ENCODE results near the gene CAPN14. TPM values are rescaled to one million over a fixed set of nuclear protein-coding genes. Genes with fewer than 3 reads are reported as not detected.

Gene CAPN14
- total RNA-seq, 1 experiment from 2014 or later, result 0.13 TPM

GRCh38 chr2:31251018-31251417 is 33.7 kb upstream of the CAPN14 start:
- no peak for DNase-seq (ENCODE audit: low spot score)
- POLR2A ChIA-PET (ENCODE audit: low non-redundant PET), result interaction anchor here (0.7 kb wide), 1 partner anchor 37 kb away, joined by 3 read pairs; no protein-coding TSS in a partner anchor
- no peaks in the 10 kb centered on the region for H3K36me3 ChIP-seq (ENCODE audit: insufficient read depth, low read length, poor library complexity, severe bottlenecking)
- no peak overlapping the region for H3K4me3 ChIP-seq (ENCODE audit: low read depth, low read length, poor library complexity, severe bottlenecking)
- H3K27ac ChIP-seq (ENCODE audit: low read depth, low read length, poor library complexity, severe bottlenecking), result no peak overlapping the region
- CTCF ChIA-PET, result no interaction called here
- no peaks in the 10 kb centered on the region for H3K9me3 ChIP-seq (ENCODE audit: low read depth, low read length, poor library complexity, severe bottlenecking)
- intact Hi-C loops (cut with micrococcal nuclease; ENCODE audit: unreplicated experiment), result no loop called here
- no peaks in the 10 kb centered on the region for H3K27me3 ChIP-seq (replicated peaks; ENCODE audit: insufficient read depth, low read depth, low read length, poor library complexity)
- no TSS peak for BruUV-seq (replicated peaks)
- TF ChIP-seq EZH2 (IDR thresholded peaks at IDR 0.05; ENCODE audit: borderline replicate concordance, low read depth, low read length, poor library complexity, severe bottlenecking) (no peak), CTCF (conservative IDR thresholded peaks at IDR 0.05; ENCODE audit: low read depth, low read length) (no peak)
- no peaks in the 10 kb centered on the region for H3K4me1 ChIP-seq (ENCODE audit: insufficient read depth, low read length, poor library complexity, severe bottlenecking)

- Histone ChIP-seq H3K4me1 (ENCODE audit: insufficient read depth, low read length, poor library complexity, severe bottlenecking) (no peaks in the 10 kb centered on the region), H3K9me3 (ENCODE audit: low read depth, low read length, poor library complexity, severe bottlenecking) (no peaks in the 10 kb centered on the region), H3K27me3 (replicated peaks; ENCODE audit: insufficient read depth, low read depth, low read length, poor library complexity) (no peaks in the 10 kb centered on the region), H3K27ac (ENCODE audit: low read depth, low read length, poor library complexity, severe bottlenecking) (no peak overlapping the region), H3K4me3 (ENCODE audit: low read depth, low read length, poor library complexity, severe bottlenecking) (no peak overlapping the region), H3K36me3 (ENCODE audit: insufficient read depth, low read length, poor library complexity, severe bottlenecking) (no peaks in the 10 kb centered on the region)
- CTCF ChIA-PET, result no interaction called here
- intact Hi-C loops (cut with micrococcal nuclease; ENCODE audit: unreplicated experiment), result no loop called here
- no TSS peak for BruUV-seq (replicated peaks)
- DNase-seq (ENCODE audit: low spot score), result no peak
- TF ChIP-seq CTCF (conservative IDR thresholded peaks at IDR 0.05; ENCODE audit: low read depth, low read length) (no peak), EZH2 (IDR thresholded peaks at IDR 0.05; ENCODE audit: borderline replicate concordance, low read depth, low read length, poor library complexity, severe bottlenecking) (no peak)
- POLR2A ChIA-PET (ENCODE audit: low non-redundant PET), result interaction anchor here (0.7 kb wide), 1 partner anchor 9 kb away, joined by 3 read pairs; no protein-coding TSS in a partner anchor
Measured at GRCh38 chr2:31249009-31249690, 31.8 kb upstream of the CAPN14 start.

- no peak overlapping the region for H3K4me3 ChIP-seq (ENCODE audit: low read depth, low read length, poor library complexity, severe bottlenecking)
- POLR2A ChIA-PET (ENCODE audit: low non-redundant PET), result no interaction called here
- H3K36me3 ChIP-seq (ENCODE audit: insufficient read depth, low read length, poor library complexity, severe bottlenecking), result no peaks in the 10 kb centered on the region
- H3K27me3 ChIP-seq (replicated peaks; ENCODE audit: insufficient read depth, low read depth, low read length, poor library complexity), result no peaks in the 10 kb centered on the region
- H3K4me1 ChIP-seq (ENCODE audit: insufficient read depth, low read length, poor library complexity, severe bottlenecking), result no peaks in the 10 kb centered on the region
- TF ChIP-seq EZH2 (IDR thresholded peaks at IDR 0.05; ENCODE audit: borderline replicate concordance, low read depth, low read length, poor library complexity, severe bottlenecking) (no peak), CTCF (conservative IDR thresholded peaks at IDR 0.05; ENCODE audit: low read depth, low read length) (no peak)
- intact Hi-C loops (cut with micrococcal nuclease; ENCODE audit: unreplicated experiment), result no loop called here
- CTCF ChIA-PET, result no interaction called here
- BruUV-seq (replicated peaks), result no TSS peak
- DNase-seq (ENCODE audit: low spot score), result no peak
- H3K27ac ChIP-seq (ENCODE audit: low read depth, low read length, poor library complexity, severe bottlenecking), result no peak overlapping the region
- H3K9me3 ChIP-seq (ENCODE audit: low read depth, low read length, poor library complexity, severe bottlenecking), result no peaks in the 10 kb centered on the region
Measured at GRCh38 chr2:31248139-31248538, 30.8 kb upstream of the CAPN14 start.
